A549 (cell line): ENCODE results near the gene RELT. TPM values are rescaled to one million over a fixed set of nuclear protein-coding genes. Genes with fewer than 3 reads are reported as not detected.

ENCODE experiments used
- ATAC-seq, 2 experiments: fragments of 200-7000 bp in 1 of 2; fragments of >200 bp in 1 of 2; cut with Nextera tagmentation in 1 of 2; cut with Tn5 transposase in 1 of 2; 3 replicates each; pipeline versions ENCODE4 v1.8.0 to v1.9.1; 2018 to 2020; ENCODE audit warnings: mild to moderate bottlenecking in 1 of 2, moderate library complexity in 1 of 2
- CTCF ChIA-PET: fragments of 300-600 bp; sonication (Branson Sonifier 250); formaldehyde crosslinking; extraction: SDS; loops from one replicate; lab custom pipeline; 2021; ENCODE audit warnings: antibody characterized with exemption, inconsistent platforms; lab: Yijun Ruan, JAX
- POLR2A ChIA-PET: fragments of 350-600 bp; formaldehyde crosslinking; extraction: SDS; loops from one replicate; lab custom pipeline; 2021; ENCODE audit warnings: antibody characterized with exemption, inconsistent platforms; lab: Yijun Ruan, JAX
- DNase-seq, 2 experiments: peaks; one replicate each; pipeline versions ENCODE4 v3.0.0 to v3.0.0-alpha.2; 2011 to 2016; ENCODE audit warnings: low read depth in 1 of 2, low spot score in 1 of 2
- FAIRE-seq: peaks from 2 replicates; lab custom pipeline; 2011; peaks lifted over from hg19 to GRCh38; lab: Jason Lieb, UNC
- H3K27ac ChIP-seq, 2 experiments: fragments of >200 bp; sonication (Bioruptor Twin); formaldehyde crosslinking; 3 replicates each; pipeline ENCODE4 v1.5.1; 2016 to 2017
- H3K4me1 ChIP-seq: fragments of >200 bp; sonication (Bioruptor Twin); formaldehyde crosslinking; 3 replicates; pipeline ENCODE4 v1.6.1; 2016
- H3K4me2 ChIP-seq: fragments of >200 bp; sonication (Bioruptor Twin); formaldehyde crosslinking; 3 replicates; pipeline ENCODE4 v1.6.1; 2016
- H3K4me3 ChIP-seq: fragments of >200 bp; sonication (Bioruptor Twin); formaldehyde crosslinking; 3 replicates; pipeline ENCODE4 v1.5.1; 2016
- H3K9me3 ChIP-seq: fragments of >200 bp; sonication (Bioruptor Twin); formaldehyde crosslinking; 3 replicates; pipeline ENCODE4 v1.6.1; 2016
- CBX2 ChIP-seq: fragments of 200-600 bp; sonication (generic); IDR thresholded peaks from 2 replicates; pipeline ENCODE4 v1.6.1; 2016; ENCODE audit warnings: low read depth, mild to moderate bottlenecking, borderline replicate concordance
- CEBPB ChIP-seq, 2 experiments: fragments of >200 bp in 1 of 2; sonication (Bioruptor Twin) in 1 of 2; formaldehyde crosslinking in 1 of 2; IDR thresholded peaks; 2 replicates each; pipeline ENCODE4 v1.6.1; 2012 to 2016
- CHD2 ChIP-seq: fragments of 150-350 bp; IDR thresholded peaks from 2 replicates; pipeline ENCODE4 v1.6.1; 2014; ENCODE audit warnings: low read length; ENCODE audit not compliant: partially characterized antibody
- EHF ChIP-seq: fragments of 250-450 bp; sonication (Bioruptor Pico); IDR thresholded peaks from 2 replicates; pipeline ENCODE4 v1.5.0; 2020; ENCODE audit warnings: mild to moderate bottlenecking
- ESRRA ChIP-seq: fragments of 150-350 bp; IDR thresholded peaks from 2 replicates; pipeline ENCODE4 v1.6.1; 2014; ENCODE audit warnings: mild to moderate bottlenecking, low read length, borderline replicate concordance
- FOSB ChIP-seq: fragments of 250-450 bp; sonication (Bioruptor Pico); IDR thresholded peaks from 2 replicates; pipeline ENCODE4 v1.5.0; 2020; ENCODE audit warnings: mild to moderate bottlenecking, moderate library complexity
- FOSL2 ChIP-seq, 2 experiments: fragments of 450-650 bp in 1 of 2; fragments of >200 bp in 1 of 2; sonication (Bioruptor Twin) in 1 of 2; formaldehyde crosslinking; IDR thresholded peaks; 2 replicates each; pipeline versions ENCODE4 v1.5.0 to v1.6.1; 2016 to 2020; ENCODE audit warnings: mild to moderate bottlenecking in 1 of 2, moderate library complexity in 1 of 2
- GATA3 ChIP-seq: IDR thresholded peaks from 2 replicates; pipeline ENCODE4 v1.6.1; 2012; ENCODE audit warnings: borderline replicate concordance
- HDAC2 ChIP-seq: fragments of 200-600 bp; sonication (generic); IDR thresholded peaks from 2 replicates; pipeline ENCODE4 v1.6.1; 2016
- HOXA7 ChIP-seq: fragments of 250-450 bp; sonication (Bioruptor Pico); IDR thresholded peaks from 2 replicates; pipeline ENCODE4 v1.5.0; 2020; ENCODE audit warnings: mild to moderate bottlenecking, moderate library complexity
- JUNB ChIP-seq: fragments of >200 bp; sonication (Bioruptor Twin); formaldehyde crosslinking; IDR thresholded peaks from 2 replicates; pipeline ENCODE4 v1.6.1; 2016
- KDM1A ChIP-seq: fragments of 200-600 bp; sonication (generic); IDR thresholded peaks from 2 replicates; pipeline ENCODE4 v1.6.1; 2016; ENCODE audit warnings: low read depth, mild to moderate bottlenecking
- MAZ ChIP-seq: fragments of 150-350 bp; IDR thresholded peaks from 2 replicates; pipeline ENCODE4 v1.6.1; 2014; ENCODE audit warnings: antibody characterized with exemption, low read depth, low read length, borderline replicate concordance
- MYC ChIP-seq: IDR thresholded peaks from 2 replicates; pipeline ENCODE4 v1.6.1; 2012; ENCODE audit warnings: mild to moderate bottlenecking, inconsistent platforms, low read length, improper control_type of control experiment, borderline replicate concordance
- NPAS2 ChIP-seq: fragments of 250-450 bp; sonication (Bioruptor Pico); IDR thresholded peaks from 2 replicates; pipeline ENCODE4 v1.8.0; 2022; ENCODE audit warnings: mild to moderate bottlenecking, moderate library complexity, borderline replicate concordance
- POLR2AphosphoS2 ChIP-seq: conservative IDR thresholded peaks from 2 replicates; pipeline ENCODE4 v1.6.1; 2012; ENCODE audit warnings: low read length, improper control_type of control experiment, inconsistent platforms
- RARB ChIP-seq: fragments of 250-450 bp; sonication (Bioruptor Pico); IDR thresholded peaks from 2 replicates; pipeline ENCODE4 v1.8.0; 2021; ENCODE audit warnings: mild to moderate bottlenecking, moderate library complexity
- RCOR1 ChIP-seq: fragments of 150-350 bp; IDR thresholded peaks from 2 replicates; pipeline ENCODE4 v1.6.1; 2014; ENCODE audit warnings: antibody characterized with exemption, low read length, low read depth
- RNF2 ChIP-seq: fragments of 200-600 bp; sonication (generic); IDR thresholded peaks from 2 replicates; pipeline ENCODE4 v1.6.1; 2016; ENCODE audit warnings: low read depth, mild to moderate bottlenecking, antibody characterized with exemption, moderate library complexity, borderline replicate concordance
- TFCP2L1 ChIP-seq: fragments of 250-450 bp; sonication (Bioruptor Pico); IDR thresholded peaks from 2 replicates; pipeline ENCODE4 v1.5.0; 2021; ENCODE audit warnings: mild to moderate bottlenecking
- ZC3H11A ChIP-seq: fragments of 450-650 bp; IDR thresholded peaks from 2 replicates; pipeline ENCODE4 v1.6.1; 2014; ENCODE audit warnings: antibody characterized with exemption, mild to moderate bottlenecking
- ZSCAN20 ChIP-seq: fragments of 250-450 bp; sonication (Bioruptor Pico); IDR thresholded peaks from 2 replicates; pipeline ENCODE4 v1.8.0; 2022; ENCODE audit warnings: mild to moderate bottlenecking, moderate library complexity
- WGBS: methylation state at CpG from one replicate; pipeline ENCODE4 v1.1.6; 2017; ENCODE audit errors: missing lambda C conversion rate; 5-methylcytosine and 5-hydroxymethylcytosine counted together
- polyA plus RNA-seq, 4 experiments: library from polyadenylated mRNA; depleted of rRNA in 3 of 4; stranded (reverse); fragments of >200 nt; fragmentation: RNase III in 1 of 4; extraction: RNeasy Plus Mini Kit Qiagen cat#74134 plus additional on column Dnase treatment in 1 of 4; gene quantifications; 2 replicates in 3 of 4; 3 replicates in 1 of 4; pipeline ENCODE4 v1.2.3, GENCODE V29; 2011 to 2017
- TF ChIP-seq, protein P1 (sequence below): fragments of 150-350 bp; IDR thresholded peaks from 2 replicates; pipeline ENCODE4 v1.6.1; 2014; ENCODE audit warnings: low read depth, mild to moderate bottlenecking, low read length
- TF ChIP-seq, protein P2 (sequence below): fragments of >200 bp; sonication (Bioruptor Twin); formaldehyde crosslinking; IDR thresholded peaks from 3 replicates; pipeline ENCODE4 v1.5.1; 2016

Gene RELT
- polyA plus RNA-seq, 2 of the 4 experiments (the other 2 are of a cell fraction) = 2.9 to 5.2 TPM

GRCh38 chr11:73428699-73429098 is 52.5 kb downstream of the RELT start:
- DNase-seq = no peak
- Histone ChIP-seq H3K4me3 (no peak overlapping the region), H3K4me1 (no peaks in the 10 kb centered on the region), H3K27ac (no peak overlapping the region), H3K9me3 (no peaks in the 10 kb centered on the region), H3K4me2 (no peak overlapping the region)
- ChIA-PET POLR2A (no interaction called here), CTCF (interaction anchor here (0.6 to 2.2 kb wide), 4 partner anchors 36 to 268 kb away, joined by 3 to 7 read pairs (median 4); no protein-coding TSS in a partner anchor)
- FAIRE-seq = no peak
- no peak for ATAC-seq
- TF ChIP-seq RCOR1 (no peak), FOSL2 (IDR thresholded peaks at IDR 0.05) (no peak), FOSL2 (CRISPR knock-in tag; IDR thresholded peaks at IDR 0.05) (no peak), KDM1A (no peak), CEBPB (IDR thresholded peaks at IDR 0.05) (no peak), RNF2 (no peak), GATA3 (no peak)

GRCh38 chr11:73429121-73429750 is 53.0 kb downstream of the RELT start:
- no peaks in the 10 kb centered on the region for H3K4me1 ChIP-seq
- FAIRE-seq = no peak
- 73% methylated on average over 5 of the region's 5 CpGs for WGBS
- H3K4me3 ChIP-seq = no peak overlapping the region
- no peak for TF ChIP-seq ZSCAN20 (CRISPR knock-in tag)
- no peak for TF ChIP-seq NPAS2 (CRISPR knock-in tag)
- no peak for TF ChIP-seq MAZ
- TF ChIP-seq, protein P1, sequence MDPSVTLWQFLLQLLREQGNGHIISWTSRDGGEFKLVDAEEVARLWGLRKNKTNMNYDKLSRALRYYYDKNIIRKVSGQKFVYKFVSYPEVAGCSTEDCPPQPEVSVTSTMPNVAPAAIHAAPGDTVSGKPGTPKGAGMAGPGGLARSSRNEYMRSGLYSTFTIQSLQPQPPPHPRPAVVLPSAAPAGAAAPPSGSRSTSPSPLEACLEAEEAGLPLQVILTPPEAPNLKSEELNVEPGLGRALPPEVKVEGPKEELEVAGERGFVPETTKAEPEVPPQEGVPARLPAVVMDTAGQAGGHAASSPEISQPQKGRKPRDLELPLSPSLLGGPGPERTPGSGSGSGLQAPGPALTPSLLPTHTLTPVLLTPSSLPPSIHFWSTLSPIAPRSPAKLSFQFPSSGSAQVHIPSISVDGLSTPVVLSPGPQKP = no peak
- TF ChIP-seq TFCP2L1 (CRISPR knock-in tag) = no peak
- TF ChIP-seq, protein P2, sequence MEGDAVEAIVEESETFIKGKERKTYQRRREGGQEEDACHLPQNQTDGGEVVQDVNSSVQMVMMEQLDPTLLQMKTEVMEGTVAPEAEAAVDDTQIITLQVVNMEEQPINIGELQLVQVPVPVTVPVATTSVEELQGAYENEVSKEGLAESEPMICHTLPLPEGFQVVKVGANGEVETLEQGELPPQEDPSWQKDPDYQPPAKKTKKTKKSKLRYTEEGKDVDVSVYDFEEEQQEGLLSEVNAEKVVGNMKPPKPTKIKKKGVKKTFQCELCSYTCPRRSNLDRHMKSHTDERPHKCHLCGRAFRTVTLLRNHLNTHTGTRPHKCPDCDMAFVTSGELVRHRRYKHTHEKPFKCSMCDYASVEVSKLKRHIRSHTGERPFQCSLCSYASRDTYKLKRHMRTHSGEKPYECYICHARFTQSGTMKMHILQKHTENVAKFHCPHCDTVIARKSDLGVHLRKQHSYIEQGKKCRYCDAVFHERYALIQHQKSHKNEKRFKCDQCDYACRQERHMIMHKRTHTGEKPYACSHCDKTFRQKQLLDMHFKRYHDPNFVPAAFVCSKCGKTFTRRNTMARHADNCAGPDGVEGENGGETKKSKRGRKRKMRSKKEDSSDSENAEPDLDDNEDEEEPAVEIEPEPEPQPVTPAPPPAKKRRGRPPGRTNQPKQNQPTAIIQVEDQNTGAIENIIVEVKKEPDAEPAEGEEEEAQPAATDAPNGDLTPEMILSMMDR = no peak
- TF ChIP-seq CHD2 = no peak
- TF ChIP-seq GATA3 = no peak
- TF ChIP-seq HOXA7 (CRISPR knock-in tag) = no peak
- TF ChIP-seq ESRRA = no peak
- no peak for TF ChIP-seq JUNB
- no peak for TF ChIP-seq RCOR1
- no peak for TF ChIP-seq RARB (CRISPR knock-in tag)
- TF ChIP-seq ZC3H11A = no peak
- no peak for TF ChIP-seq MYC
- TF ChIP-seq HDAC2 = no peak
- ChIA-PET POLR2A (no interaction called here), CTCF (interaction anchor here (0.6 to 2.2 kb wide), 7 partner anchors 23 to 267 kb away, joined by 3 to 7 read pairs (median 4); no protein-coding TSS in a partner anchor)
- ATAC-seq = no peak
- H3K4me2 ChIP-seq = no peak overlapping the region
- H3K9me3 ChIP-seq = no peaks in the 10 kb centered on the region
- DNase-seq = no peak
- H3K27ac ChIP-seq = no peak overlapping the region

GRCh38 chr11:73430326-73430725 is 54.1 kb downstream of the RELT start:
- Histone ChIP-seq H3K9me3 (no peaks in the 10 kb centered on the region), H3K27ac (no peak overlapping the region), H3K4me3 (no peak overlapping the region), H3K4me1 (no peaks in the 10 kb centered on the region), H3K4me2 (no peak overlapping the region)
- 92% methylated on average over 4 of the region's 4 CpGs for WGBS
- no peak for FAIRE-seq
- POLR2A ChIA-PET = no interaction called here
- no peak for TF ChIP-seq CBX2
- no peak for TF ChIP-seq POLR2AphosphoS2
- TF ChIP-seq CEBPB (IDR thresholded peaks at IDR 0.05) = no peak
- TF ChIP-seq EHF = no peak
- TF ChIP-seq GATA3 = no peak
- TF ChIP-seq FOSB = no peak
- TF ChIP-seq HOXA7 (CRISPR knock-in tag) = no peak
- ATAC-seq = no peak
- no peak for DNase-seq
- CTCF ChIA-PET = interaction anchor here (1.0 to 1.4 kb wide), 3 partner anchors 24 to 72 kb away, joined by 3 to 4 read pairs (median 4); no protein-coding TSS in a partner anchor
